Erythroblast (primary cell): ENCODE measurements around the gene HEXIM1.

Source experiments
- GATA1 ChIP-seq: IDR thresholded peaks from 2 replicates; pipeline ENCODE4 v1.6.1; 2011; ENCODE audit warnings: low read depth, mild to moderate bottlenecking, control low read depth, low read length, moderate library complexity
- POLR2A ChIP-seq: IDR thresholded peaks from 2 replicates; pipeline ENCODE4 v1.6.1; 2011; ENCODE audit warnings: mild to moderate bottlenecking, low read length

- TF ChIP-seq POLR2A: peak; percentile 29
- no peak for TF ChIP-seq GATA1
Measured at GRCh38 chr17:45123930-45124796, 24.1 kb upstream of the HEXIM1 start.
